H9 (cell line): ENCODE measurements around the gene PRMT7. TPM values are rescaled to one million over a fixed set of nuclear protein-coding genes. Genes with fewer than 3 reads are reported as not detected.

ENCODE experiments used
- DNase-seq: peaks from one replicate; pipeline ENCODE4 v3.0.0-alpha.2; 2017
- H2AFZ ChIP-seq: one replicate; pipeline ENCODE4 v1.6.1; 2013; ENCODE audit warnings: mild to moderate bottlenecking, low read length, control low read depth, moderate library complexity
- H2AK5ac ChIP-seq: 2 replicates; pipeline ENCODE4 v1.6.1; 2013; ENCODE audit warnings: low read length, control low read depth, mixed read lengths; ENCODE audit not compliant: insufficient read length
- H2BK120ac ChIP-seq: one replicate; pipeline ENCODE4 v1.6.1; 2013; ENCODE audit warnings: low read depth, mild to moderate bottlenecking, low read length, control low read depth, inconsistent platforms; ENCODE audit not compliant: poor library complexity, severe bottlenecking
- H2BK12ac ChIP-seq: 2 replicates; pipeline ENCODE4 v1.6.1; 2013; ENCODE audit warnings: low read length, control low read depth, mixed read lengths, low read depth; ENCODE audit not compliant: insufficient read length
- H2BK15ac ChIP-seq: 2 replicates; pipeline ENCODE4 v1.6.1; 2013; ENCODE audit warnings: low read depth, low read length, control low read depth
- H2BK20ac ChIP-seq: one replicate; pipeline ENCODE4 v1.6.1; 2013; ENCODE audit warnings: low read depth, mild to moderate bottlenecking, low read length, control low read depth, inconsistent platforms; ENCODE audit not compliant: poor library complexity, severe bottlenecking
- H2BK5ac ChIP-seq: 2 replicates; pipeline ENCODE4 v1.6.1; 2013; ENCODE audit warnings: low read length, control low read depth, mixed read lengths; ENCODE audit not compliant: insufficient read length
- H3K14ac ChIP-seq: 2 replicates; pipeline ENCODE4 v1.6.1; 2013; ENCODE audit warnings: low read length, control low read depth; ENCODE audit not compliant: insufficient read depth
- H3K18ac ChIP-seq: 2 replicates; pipeline ENCODE4 v1.6.1; 2013; ENCODE audit warnings: low read depth, mild to moderate bottlenecking, mixed read lengths, low read length, control low read depth; ENCODE audit not compliant: insufficient read length
- H3K23ac ChIP-seq: 2 replicates; pipeline ENCODE4 v1.6.1; 2013; ENCODE audit warnings: low read length, control low read depth, mixed read lengths, low read depth; ENCODE audit not compliant: insufficient read length
- H3K23me2 ChIP-seq: 2 replicates; pipeline ENCODE4 v1.6.1; 2013; ENCODE audit warnings: low read depth, mild to moderate bottlenecking, mixed read lengths, low read length, control low read depth; ENCODE audit not compliant: insufficient read length, poor library complexity, severe bottlenecking
- H3K27ac ChIP-seq: 2 replicates; pipeline ENCODE4 v1.5.1; 2013; ENCODE audit warnings: low read length, control low read depth, mixed read lengths, low read depth; ENCODE audit not compliant: insufficient read length
- H3K27me3 ChIP-seq: 2 replicates; pipeline ENCODE4 v1.6.1; 2013; ENCODE audit warnings: low read length, control low read depth, inconsistent platforms; ENCODE audit not compliant: insufficient read depth
- H3K4ac ChIP-seq: 2 replicates; pipeline ENCODE4 v1.6.1; 2013; ENCODE audit warnings: low read depth, mild to moderate bottlenecking, control low read depth, inconsistent platforms, low read length, moderate library complexity
- H3K4me1 ChIP-seq: 2 replicates; pipeline ENCODE4 v1.6.1; 2013; ENCODE audit warnings: low read length, control low read depth, inconsistent platforms; ENCODE audit not compliant: insufficient read depth
- H3K4me2 ChIP-seq: 2 replicates; pipeline ENCODE4 v1.6.1; 2013; ENCODE audit warnings: low read length, control low read depth, mixed read lengths; ENCODE audit not compliant: insufficient read length, insufficient read depth
- H3K56ac ChIP-seq: 2 replicates; pipeline ENCODE4 v1.6.1; 2013; ENCODE audit warnings: low read depth, mild to moderate bottlenecking, mixed read lengths, low read length, control low read depth; ENCODE audit not compliant: insufficient read length
- H3K79me1 ChIP-seq: 2 replicates; pipeline ENCODE4 v1.6.1; 2013; ENCODE audit warnings: low read depth, mild to moderate bottlenecking, moderate library complexity, low read length, control low read depth, inconsistent platforms; ENCODE audit not compliant: insufficient read depth, poor library complexity, severe bottlenecking
- H3K79me2 ChIP-seq: 2 replicates; pipeline ENCODE4 v1.6.1; 2013; ENCODE audit warnings: low read length, control low read depth, inconsistent platforms; ENCODE audit not compliant: insufficient read depth
- H3K9ac ChIP-seq: 2 replicates; pipeline ENCODE4 v1.6.1; 2013; ENCODE audit warnings: low read length, control low read depth, mixed read lengths; ENCODE audit not compliant: insufficient read length; ENCODE audit errors: extremely low read depth
- H3K9me3 ChIP-seq: one replicate; pipeline ENCODE4 v1.6.1; 2013; ENCODE audit warnings: low read depth, low read length, inconsistent platforms; ENCODE audit not compliant: control insufficient read depth
- H3T11ph ChIP-seq: one replicate; pipeline ENCODE4 v1.6.1; 2013; ENCODE audit warnings: mild to moderate bottlenecking, low read length, control low read depth, inconsistent platforms
- H4K20me1 ChIP-seq: one replicate; pipeline ENCODE4 v1.6.1; 2013; ENCODE audit not compliant: control insufficient read depth, insufficient read length, insufficient read depth
- H4K5ac ChIP-seq: 2 replicates; pipeline ENCODE4 v1.6.1; 2013; ENCODE audit warnings: low read depth, mild to moderate bottlenecking, mixed read lengths, low read length, control low read depth; ENCODE audit not compliant: insufficient read length
- H4K8ac ChIP-seq: replicated peaks from 2 replicates; pipeline ENCODE4 v1.6.1; 2013; ENCODE audit warnings: low read length, control low read depth, mixed read lengths, low read depth; ENCODE audit not compliant: insufficient read length
- H4K91ac ChIP-seq: 2 replicates; pipeline ENCODE4 v1.6.1; 2013; ENCODE audit warnings: low read depth, mild to moderate bottlenecking, moderate library complexity, mixed read lengths, low read length, control low read depth; ENCODE audit not compliant: insufficient read length
- H3K27ac Mint-ChIP-seq, 3 experiments: 2 replicates in 2 of 3; 3 replicates in 1 of 3; pipeline ENCODE4 v1.8.0; 2020 to 2021; ENCODE audit warnings: mixed read lengths in 3 of 3, mild to moderate bottlenecking in 1 of 3, moderate library complexity in 1 of 3
- H3K27me3 Mint-ChIP-seq: 2 replicates; pipeline ENCODE4 v1.8.0; 2021; ENCODE audit warnings: low read depth, mild to moderate bottlenecking, moderate library complexity, mixed read lengths
- H3K36me3 Mint-ChIP-seq, 3 experiments: 2 replicates in 2 of 3; 3 replicates in 1 of 3; pipeline ENCODE4 v1.8.0; 2020 to 2021; ENCODE audit warnings: low read depth in 3 of 3, mixed read lengths in 3 of 3; ENCODE audit not compliant: insufficient read depth in 1 of 3
- H3K4me1 Mint-ChIP-seq, 2 experiments: 2 replicates each; pipeline ENCODE4 v1.8.0; 2020; ENCODE audit warnings: mixed read lengths in 2 of 2
- H3K4me3 Mint-ChIP-seq, 2 experiments: 2 replicates in 1 of 2; 3 replicates in 1 of 2; pipeline ENCODE4 v1.8.0; 2020 to 2021; ENCODE audit warnings: mild to moderate bottlenecking in 2 of 2, mixed read lengths in 2 of 2, moderate library complexity in 1 of 2
- H3K9me3 Mint-ChIP-seq, 2 experiments: 2 replicates in 1 of 2; 3 replicates in 1 of 2; pipeline ENCODE4 v1.8.0; 2020; ENCODE audit warnings: mild to moderate bottlenecking in 2 of 2, mixed read lengths in 2 of 2, moderate library complexity in 1 of 2
- WGBS: extraction: QIAGEN DNeasy Blood & Tissue Kit; methylation state at CpG from one replicate; pipeline ENCODE4 v1.1.7; 2013; ENCODE audit warnings: missing lambda C conversion rate, low lambda C conversion rate, mixed read lengths; ENCODE audit not compliant: insufficient read length; ENCODE audit errors: extremely low coverage; 5-methylcytosine and 5-hydroxymethylcytosine counted together
- total RNA-seq: library from RNA; stranded (reverse); gene quantifications from 2 replicates; pipeline ENCODE4 v1.2.1, GENCODE V29; 2021
- TF ChIP-seq, protein P1 (sequence below): fragments of 200-600 bp; sonication (generic); conservative IDR thresholded peaks from 3 replicates; pipeline ENCODE4 v1.8.0; 2021; ENCODE audit warnings: antibody characterized with exemption, mild to moderate bottlenecking

Gene PRMT7
- total RNA-seq, 1 experiment from 2014 or later = 56.6 TPM

DNA sequence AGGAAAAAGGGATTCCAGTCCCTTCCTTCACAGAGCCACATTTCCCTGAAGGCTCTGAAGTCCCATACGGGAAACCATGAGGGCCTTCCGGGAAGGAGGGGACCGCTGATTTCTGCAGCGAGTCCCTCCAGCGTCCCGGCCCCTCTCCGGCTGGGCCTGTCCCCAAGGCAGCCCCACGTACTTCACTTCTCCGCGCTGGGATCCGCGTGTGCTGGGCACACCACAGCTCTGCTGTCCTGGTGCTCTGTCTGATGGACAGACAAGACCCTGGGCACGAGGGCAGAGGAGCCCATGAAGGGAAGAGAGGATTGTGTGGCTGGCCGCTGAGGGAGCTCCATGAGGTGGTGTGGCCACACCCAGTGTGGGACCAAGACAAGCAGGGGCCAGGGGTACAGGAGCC, 57.1 kb downstream of the PRMT7 start:
- Histone ChIP-seq H4K5ac (no peak overlapping the region), H3K23me2 (no peaks in the 10 kb centered on the region), H2BK5ac (no peak overlapping the region), H4K91ac (no peak overlapping the region), H2AK5ac (no peak overlapping the region), H2BK120ac (no peak overlapping the region), H2AFZ (no peak overlapping the region), H3K27ac (no peak overlapping the region), H3K4ac (no peak overlapping the region), H3T11ph (no peak overlapping the region), H3K9me3 (no peaks in the 10 kb centered on the region), H4K8ac (no peak overlapping the region), H3K4me1 (no peaks in the 10 kb centered on the region), H3K23ac (no peak overlapping the region), H3K79me2 (no peaks in the 10 kb centered on the region), H3K18ac (no peak overlapping the region), H2BK12ac (no peak overlapping the region), H3K9ac (no peak overlapping the region), H3K14ac (no peak overlapping the region), H4K20me1 (no peaks in the 10 kb centered on the region), H3K79me1 (no peaks in the 10 kb centered on the region), H2BK20ac (no peak overlapping the region), H2BK15ac (no peak overlapping the region), H3K4me2 (no peak overlapping the region), H3K27me3 (no peaks in the 10 kb centered on the region), H3K56ac (no peak overlapping the region)
- H3K4me3 Mint-ChIP-seq = no peak overlapping the region
- no peak for DNase-seq
- TF ChIP-seq, protein P1, sequence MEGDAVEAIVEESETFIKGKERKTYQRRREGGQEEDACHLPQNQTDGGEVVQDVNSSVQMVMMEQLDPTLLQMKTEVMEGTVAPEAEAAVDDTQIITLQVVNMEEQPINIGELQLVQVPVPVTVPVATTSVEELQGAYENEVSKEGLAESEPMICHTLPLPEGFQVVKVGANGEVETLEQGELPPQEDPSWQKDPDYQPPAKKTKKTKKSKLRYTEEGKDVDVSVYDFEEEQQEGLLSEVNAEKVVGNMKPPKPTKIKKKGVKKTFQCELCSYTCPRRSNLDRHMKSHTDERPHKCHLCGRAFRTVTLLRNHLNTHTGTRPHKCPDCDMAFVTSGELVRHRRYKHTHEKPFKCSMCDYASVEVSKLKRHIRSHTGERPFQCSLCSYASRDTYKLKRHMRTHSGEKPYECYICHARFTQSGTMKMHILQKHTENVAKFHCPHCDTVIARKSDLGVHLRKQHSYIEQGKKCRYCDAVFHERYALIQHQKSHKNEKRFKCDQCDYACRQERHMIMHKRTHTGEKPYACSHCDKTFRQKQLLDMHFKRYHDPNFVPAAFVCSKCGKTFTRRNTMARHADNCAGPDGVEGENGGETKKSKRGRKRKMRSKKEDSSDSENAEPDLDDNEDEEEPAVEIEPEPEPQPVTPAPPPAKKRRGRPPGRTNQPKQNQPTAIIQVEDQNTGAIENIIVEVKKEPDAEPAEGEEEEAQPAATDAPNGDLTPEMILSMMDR = no peak
- peaks cover 23 to 46% of the 10 kb centered on the region in 2 experiments for H3K4me1 Mint-ChIP-seq
- WGBS = no CpG with 5 or more reads among the region's 14 CpGs
- H3K27ac Mint-ChIP-seq = no peak overlapping the region
- no peaks in the 10 kb centered on the region for H3K9me3 Mint-ChIP-seq
- H3K27me3 Mint-ChIP-seq = peaks cover 9% of the 10 kb centered on the region
- no peaks in the 10 kb centered on the region for H3K36me3 Mint-ChIP-seq
